COLO668 (cell line): ENCODE results near the gene NEK2.

Source experiments
- DNase-seq: peaks from one replicate; lab custom pipeline; 2025; ENCODE audit not compliant: unreplicated experiment; lab: John Stamatoyannopoulos, UW

Gene NEK2

DNA sequence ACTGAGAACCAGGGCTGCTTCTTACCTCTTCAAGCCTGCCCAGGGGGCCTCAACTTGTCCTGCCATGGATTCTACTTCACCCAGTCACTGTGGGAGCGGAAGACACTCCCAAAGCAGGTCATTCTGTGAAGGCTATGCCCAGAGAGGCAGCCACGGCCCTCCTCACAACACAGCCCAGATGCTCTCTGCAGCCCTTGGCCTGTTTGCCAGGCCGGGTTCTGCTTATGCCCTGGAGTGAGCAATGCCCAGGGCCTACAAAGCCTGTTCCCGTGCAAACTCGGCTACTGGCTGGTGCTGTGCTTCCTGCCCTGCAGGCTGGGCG, 62.7 kb downstream of the NEK2 start:
- no peak for DNase-seq
